Endothelial cell of umbilical vein (primary cell): ENCODE results near the gene SMTNL1. TPM values are rescaled to one million over a fixed set of nuclear protein-coding genes. Genes with fewer than 3 reads are reported as not detected.

Source experiments
- BruUV-seq: library from RNA; stranded (reverse); fragments of 400-500 nt; replicated peaks from 2 replicates; lab custom pipeline; 2021; lab: Mats Ljungman, UMichigan
- CTCF ChIA-PET: fragments of 300-600, 350-600 bp; sonication (Branson Sonifier 250); formaldehyde crosslinking; loops from one replicate; lab custom pipeline; 2021; ENCODE audit warnings: antibody characterized with exemption, inconsistent platforms; lab: Charles Lee
- POLR2A ChIA-PET: fragments of 300-600, 350-600 bp; sonication (Branson Sonifier 250); formaldehyde crosslinking; loops from one replicate; lab custom pipeline; 2021; ENCODE audit warnings: antibody characterized with exemption, inconsistent platforms; lab: Charles Lee
- DNase-seq: peaks from one replicate; pipeline ENCODE4 v3.0.0-alpha.2; 2011; ENCODE audit warnings: low read depth, low spot score
- FAIRE-seq: peaks from 2 replicates; lab custom pipeline; 2011; peaks lifted over from hg19 to GRCh38; lab: Jason Lieb, UNC
- H2AFZ ChIP-seq: 2 replicates; pipeline ENCODE4 v1.6.0; 2012; ENCODE audit warnings: low read depth, low read length, control low read depth, inconsistent platforms
- H3K27ac ChIP-seq: 2 replicates; pipeline ENCODE4 v1.5.1; 2011; ENCODE audit warnings: low read depth, mild to moderate bottlenecking, control low read depth, low read length, moderate library complexity; ENCODE audit not compliant: insufficient read depth
- H3K27me3 ChIP-seq, 2 experiments: 2 replicates each; pipeline versions ENCODE4 v1.6.0 to v1.6.1; 2011; ENCODE audit warnings: low read length in 2 of 2, mixed read lengths in 1 of 2; ENCODE audit not compliant: control insufficient read depth in 2 of 2, insufficient read depth in 2 of 2
- H3K36me3 ChIP-seq, 2 experiments: 2 replicates in 1 of 2; 3 replicates in 1 of 2; pipeline ENCODE4 v1.5.1; 2011; ENCODE audit warnings: low read length in 2 of 2, mild to moderate bottlenecking in 1 of 2, moderate library complexity in 1 of 2; ENCODE audit not compliant: control insufficient read depth in 2 of 2, insufficient read depth in 2 of 2; ENCODE audit errors: extremely low read depth in 1 of 2
- H3K4me1 ChIP-seq: 3 replicates; pipeline ENCODE4 v1.5.1; 2011; ENCODE audit warnings: mild to moderate bottlenecking, low read length; ENCODE audit not compliant: control insufficient read depth, insufficient read depth; ENCODE audit errors: extremely low read depth
- H3K4me2 ChIP-seq: 2 replicates; pipeline ENCODE4 v1.6.1; 2011; ENCODE audit warnings: low read length, control low read depth, mixed read lengths; ENCODE audit not compliant: insufficient read depth
- H3K4me3 ChIP-seq, 3 experiments: fragments of 200-600 bp in 1 of 3; sonication (generic), shearing (Covaris generic) in 1 of 3; replicated peaks in 1 of 3; 2 replicates each; pipeline ENCODE4 v1.5.1; 2011 to 2016; ENCODE audit warnings: control low read depth in 3 of 3, low read length in 3 of 3, mild to moderate bottlenecking in 2 of 3, inconsistent platforms in 1 of 3, low read depth in 1 of 3, moderate library complexity in 1 of 3; ENCODE audit not compliant: insufficient read depth in 1 of 3
- H3K79me2 ChIP-seq: 2 replicates; pipeline ENCODE4 v1.6.0; 2012; ENCODE audit warnings: low read length, inconsistent platforms; ENCODE audit not compliant: control insufficient read depth, insufficient read depth
- H3K9ac ChIP-seq: replicated peaks from 2 replicates; pipeline ENCODE3; 2011; ENCODE audit warnings: low read length, control low read depth; ENCODE audit not compliant: insufficient read depth; ENCODE audit errors: extremely low read depth
- H3K9me1 ChIP-seq: replicated peaks from 3 replicates; pipeline ENCODE4 v1.6.0; 2011; ENCODE audit warnings: mild to moderate bottlenecking, low read length; ENCODE audit not compliant: control insufficient read depth, insufficient read depth; ENCODE audit errors: extremely low read depth
- H3K9me3 ChIP-seq: replicated peaks from 2 replicates; pipeline ENCODE4 v1.5.1; 2012; ENCODE audit warnings: low read length, inconsistent platforms; ENCODE audit not compliant: control insufficient read depth, insufficient read depth
- H4K20me1 ChIP-seq: replicated peaks from 2 replicates; pipeline ENCODE3; 2011; ENCODE audit warnings: mild to moderate bottlenecking, low read length; ENCODE audit not compliant: control insufficient read depth, insufficient read depth; ENCODE audit errors: extremely low read depth
- CTCF ChIP-seq, 2 donors: IDR thresholded peaks; 1 replicate in 1 of 2; 2 replicates in 1 of 2; pipeline ENCODE4 v1.5.1; 2011; ENCODE audit warnings: low read length in 2 of 2, mild to moderate bottlenecking in 2 of 2, moderate library complexity in 2 of 2, control low read depth in 1 of 2, inconsistent platforms in 1 of 2, low read depth in 1 of 2; ENCODE audit not compliant: insufficient read depth in 1 of 2; ENCODE audit errors: extremely low read depth in 1 of 2
- EZH2 ChIP-seq: IDR thresholded peaks from 2 replicates; pipeline ENCODE4 v1.6.1; 2012; ENCODE audit warnings: borderline replicate concordance, low read depth, mild to moderate bottlenecking, moderate library complexity, low read length, inconsistent platforms; ENCODE audit not compliant: severe bottlenecking
- FOS ChIP-seq: IDR thresholded peaks from 2 replicates; pipeline ENCODE4 v1.6.1; 2011; ENCODE audit warnings: mild to moderate bottlenecking, low read length, moderate library complexity, borderline replicate concordance; ENCODE audit not compliant: insufficient read depth
- GATA2 ChIP-seq: IDR thresholded peaks from 2 replicates; pipeline ENCODE4 v1.7.0; 2011; ENCODE audit warnings: low read depth, mild to moderate bottlenecking, moderate library complexity, mixed read lengths, low read length; ENCODE audit not compliant: insufficient read length, insufficient read depth
- JUN ChIP-seq: IDR thresholded peaks from 2 replicates; pipeline ENCODE4 v1.6.1; 2011; ENCODE audit warnings: borderline replicate concordance, low read depth; ENCODE audit not compliant: insufficient read length, insufficient read depth
- MAX ChIP-seq: IDR thresholded peaks from 2 replicates; pipeline ENCODE4 v1.6.1; 2011; ENCODE audit not compliant: insufficient read depth, insufficient read length
- MYC ChIP-seq: IDR thresholded peaks from one replicate; pipeline ENCODE4 v1.6.1; 2011; ENCODE audit warnings: mild to moderate bottlenecking, low read depth, low read length
- POLR2A ChIP-seq: IDR thresholded peaks from 2 replicates; pipeline ENCODE4 v1.6.1; 2012; ENCODE audit warnings: low read depth, mild to moderate bottlenecking, control low read depth, low read length
- POLR2AphosphoS5 ChIP-seq: IDR thresholded peaks from 2 replicates; pipeline ENCODE4 v1.6.1; 2012; ENCODE audit warnings: low read depth, mild to moderate bottlenecking, control low read depth, low read length, moderate library complexity; ENCODE audit not compliant: insufficient read depth
- dilution Hi-C: fragments of 300-500 bp; cut with MboI; formaldehyde crosslinking; loops from one replicate; pipeline ENCODE4 v1.15.0; 2019; ENCODE audit warnings: low sequenced_read_pairs; ENCODE audit not compliant: extremely low pct_ligation_motif_present
- intact Hi-C: fragments of 100-400 bp; cut with micrococcal nuclease; formaldehyde crosslinking; loops from one replicate; pipeline ENCODE4 v1.10.0; 2022
- polyA plus RNA-seq, 4 experiments: library from polyadenylated mRNA; depleted of rRNA in 3 of 4; stranded (reverse) in 3 of 4; unstranded in 1 of 4; fragments of >200 nt; gene quantifications; 2 replicates each; pipeline versions ENCODE4 v1.2.1 to v1.2.3, GENCODE V29; 2011 to 2012; ENCODE audit warnings: missing spikeins in 1 of 4
- total RNA-seq: library from RNA; stranded (reverse); gene quantifications from 2 replicates; pipeline ENCODE4 v1.2.3, GENCODE V29; 2021

SMTNL1 gene
- total and polyA plus RNA-seq, 2 donors (not counting 3 experiments of a cell fraction or from before 2014, with no cell fraction given) = not detected

- Histone ChIP-seq H3K4me3 (no peak overlapping the region), H3K9ac (no peak overlapping the region), H4K20me1 (no peaks in the 10 kb centered on the region), H3K27ac (no peak overlapping the region), H2AFZ (no peak overlapping the region), H3K4me1 (peaks cover 21% of the 10 kb centered on the region), H3K9me3 (no peaks in the 10 kb centered on the region), H3K79me2 (peaks cover 18% of the 10 kb centered on the region), H3K4me2 (peak overlapping the region; percentile 96), H3K36me3 (peaks cover 2 to 6% of the 10 kb centered on the region in 2 experiments), H3K9me1 (no peaks in the 10 kb centered on the region), H3K27me3 (no peaks in the 10 kb centered on the region)
- TF ChIP-seq EZH2 (no peak), MYC (no peak), JUN (no peak), FOS (no peak), CTCF (IDR thresholded peaks at IDR 0.05; ENCODE audit: extremely low read depth in 1 of 2, insufficient read depth in 1 of 2, low read depth in 1 of 2, low read length in 2 of 2) (no peak), POLR2AphosphoS5 (no peak), POLR2A (no peak), MAX (no peak), GATA2 (no peak)
- FAIRE-seq (no peak), DNase-seq (no peak)
- dilution Hi-C loops (no loop called here), intact Hi-C loops (no loop called here)
- POLR2A ChIA-PET = no interaction called here
- BruUV-seq = no TSS peak
- CTCF ChIA-PET = interaction anchor here (1.3 to 10.9 kb wide), 7 partner anchors 13 to 183 kb away, joined by 3 to 316 read pairs (median 8); partner anchors contain the start of genes RTN4RL2, SLC43A1 and UBE2L6
Measured at GRCh38 chr11:57529012-57529411, 8.4 kb upstream of the SMTNL1 start.
